ENCODE results near the gene SMARCE1.
A peak's percentile ranks its signal among the peaks of the same experiment; 100 is the strongest.

The SMARCE1 gene

DNA sequence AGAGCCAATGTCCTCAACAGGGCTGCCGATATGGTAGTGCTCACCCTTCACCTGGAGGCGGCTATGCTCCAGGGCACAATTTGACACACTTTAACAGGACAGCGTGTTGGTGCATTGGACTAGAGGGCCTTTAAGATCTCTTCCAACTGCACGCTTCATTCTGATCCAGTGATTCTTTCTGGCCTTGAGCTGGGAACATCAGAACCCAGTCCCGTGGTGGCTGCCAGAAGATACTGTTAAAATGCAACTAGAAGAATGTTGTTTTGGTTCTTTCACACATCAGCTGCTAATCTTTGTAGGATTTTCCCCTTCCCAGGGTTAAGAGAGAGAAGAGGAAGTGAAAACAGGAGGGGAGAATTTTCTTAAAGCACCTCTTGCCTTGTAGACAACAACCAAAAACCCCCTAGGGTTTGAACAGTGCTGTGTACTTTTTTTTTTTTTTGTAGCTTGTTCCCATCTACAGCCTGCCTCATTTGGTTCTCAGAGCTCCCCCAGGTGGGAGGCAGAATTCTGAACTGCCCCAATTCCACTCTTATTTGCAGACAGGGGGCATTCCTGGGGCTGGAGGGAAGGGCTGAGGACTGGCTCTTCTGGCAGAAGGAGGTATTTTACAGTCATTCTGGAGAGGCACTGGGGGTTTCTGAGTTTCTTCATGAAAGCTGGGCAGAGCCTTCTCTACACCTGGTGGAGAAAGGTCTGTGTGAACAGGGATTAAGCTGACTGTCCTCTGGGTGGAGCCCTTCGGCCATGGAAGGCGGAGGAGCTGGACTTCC, 32.4 kb downstream of the SMARCE1 start:
- Histone ChIP-seq H3K27me3 (ENCODE audit: control insufficient read depth, low read length) (peaks cover 14% of the 10 kb centered on the region), H3K36me3 (ENCODE audit: control insufficient read depth, low read length) (no peaks in the 10 kb centered on the region), H3K4me2 (ENCODE audit: low read length) (peak overlapping the region; percentile 51), H3K4me3 (ENCODE audit: low read length) (peak overlapping the region; percentile 11), H3K4me1 (ENCODE audit: control insufficient read depth, low read length) (peaks cover 28% of the 10 kb centered on the region), H4K20me1 (ENCODE audit: control insufficient read depth, insufficient read depth, low read depth, low read length) (no peaks in the 10 kb centered on the region), H3K79me2 (ENCODE audit: control insufficient read depth, low read length) (no peaks in the 10 kb centered on the region), H3K9me3 (ENCODE audit: control insufficient read depth, insufficient read depth, low read length) (no peaks in the 10 kb centered on the region), H3K9me2 (replicated peaks; ENCODE audit: control insufficient read depth, low read length) (no peaks in the 10 kb centered on the region), H3K27ac (ENCODE audit: low read depth, low read length) (peak overlapping the region; percentile 33), H3F3A (ENCODE audit: control insufficient read depth, insufficient read depth) (no peaks in the 10 kb centered on the region; the same call in 1 of the 2 replicates)
- no peak for TF ChIP-seq EZH2phosphoT487 (IDR thresholded peaks at IDR 0.05; ENCODE audit: borderline replicate concordance, low read length)
- TF ChIP-seq, protein P1, sequence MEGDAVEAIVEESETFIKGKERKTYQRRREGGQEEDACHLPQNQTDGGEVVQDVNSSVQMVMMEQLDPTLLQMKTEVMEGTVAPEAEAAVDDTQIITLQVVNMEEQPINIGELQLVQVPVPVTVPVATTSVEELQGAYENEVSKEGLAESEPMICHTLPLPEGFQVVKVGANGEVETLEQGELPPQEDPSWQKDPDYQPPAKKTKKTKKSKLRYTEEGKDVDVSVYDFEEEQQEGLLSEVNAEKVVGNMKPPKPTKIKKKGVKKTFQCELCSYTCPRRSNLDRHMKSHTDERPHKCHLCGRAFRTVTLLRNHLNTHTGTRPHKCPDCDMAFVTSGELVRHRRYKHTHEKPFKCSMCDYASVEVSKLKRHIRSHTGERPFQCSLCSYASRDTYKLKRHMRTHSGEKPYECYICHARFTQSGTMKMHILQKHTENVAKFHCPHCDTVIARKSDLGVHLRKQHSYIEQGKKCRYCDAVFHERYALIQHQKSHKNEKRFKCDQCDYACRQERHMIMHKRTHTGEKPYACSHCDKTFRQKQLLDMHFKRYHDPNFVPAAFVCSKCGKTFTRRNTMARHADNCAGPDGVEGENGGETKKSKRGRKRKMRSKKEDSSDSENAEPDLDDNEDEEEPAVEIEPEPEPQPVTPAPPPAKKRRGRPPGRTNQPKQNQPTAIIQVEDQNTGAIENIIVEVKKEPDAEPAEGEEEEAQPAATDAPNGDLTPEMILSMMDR (IDR thresholded peaks at IDR 0.05; ENCODE audit: low read depth, low read length, poor library complexity, severe bottlenecking): peak; percentile 53

DNA sequence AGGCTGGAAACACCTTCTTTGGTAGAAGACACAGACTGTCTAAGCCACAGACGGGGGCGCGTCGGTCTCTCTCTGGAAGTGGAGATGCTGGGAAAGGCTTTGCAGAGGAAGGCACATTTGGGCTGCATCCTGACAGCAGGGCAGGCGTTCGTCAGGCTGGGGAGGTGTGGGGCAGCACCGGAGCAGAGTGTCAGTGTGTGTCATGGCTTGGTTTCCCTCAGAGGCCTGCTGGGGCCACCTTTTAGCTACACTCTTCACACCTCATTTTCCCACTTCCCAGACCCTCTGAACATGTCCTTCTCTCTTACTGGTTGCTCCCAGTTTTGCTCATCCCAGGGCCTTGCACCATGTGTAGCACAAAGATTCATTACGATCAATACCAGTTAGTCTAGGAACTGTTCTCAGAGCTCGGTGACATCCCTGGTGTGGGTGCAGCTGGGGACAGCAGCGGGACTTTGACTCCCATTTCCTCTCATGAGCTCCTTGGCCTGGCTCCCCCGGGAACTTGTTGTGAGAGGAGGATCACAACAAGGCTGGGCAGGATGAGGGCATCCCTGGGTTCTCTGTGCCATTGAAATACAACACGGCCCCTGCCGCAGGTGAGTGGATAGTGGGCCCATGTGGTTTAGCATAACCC, 33.1 kb downstream of the SMARCE1 start:
- H3K79me2 ChIP-seq (ENCODE audit: control insufficient read depth, low read length): no peaks in the 10 kb centered on the region
- no peaks in the 10 kb centered on the region for H3K9me2 ChIP-seq (replicated peaks; ENCODE audit: control insufficient read depth, low read length)
- no peaks in the 10 kb centered on the region for H4K20me1 ChIP-seq (ENCODE audit: control insufficient read depth, insufficient read depth, low read depth, low read length)
- H3K27ac ChIP-seq (ENCODE audit: low read depth, low read length): peak overlapping the region; percentile 33; the same call in 1 of the 2 replicates
- peak overlapping the region; percentile 51 for H3K4me2 ChIP-seq (ENCODE audit: low read length)
- no peaks in the 10 kb centered on the region; the same call in 1 of the 2 replicates for H3F3A ChIP-seq (ENCODE audit: control insufficient read depth, insufficient read depth)
- peaks cover 21% of the 10 kb centered on the region for H3K4me1 ChIP-seq (ENCODE audit: control insufficient read depth, low read length)
- H3K4me3 ChIP-seq (ENCODE audit: low read length): no peak overlapping the region
- no peak for TF ChIP-seq EZH2phosphoT487 (IDR thresholded peaks at IDR 0.05; ENCODE audit: borderline replicate concordance, low read length)
- TF ChIP-seq, protein P1 (IDR thresholded peaks at IDR 0.05; ENCODE audit: low read depth, low read length, poor library complexity, severe bottlenecking): no peak
- no peaks in the 10 kb centered on the region for H3K36me3 ChIP-seq (ENCODE audit: control insufficient read depth, low read length)
- H3K27me3 ChIP-seq (ENCODE audit: control insufficient read depth, low read length): peaks cover 14% of the 10 kb centered on the region
- H3K9me3 ChIP-seq (ENCODE audit: control insufficient read depth, insufficient read depth, low read length): no peaks in the 10 kb centered on the region

DNA sequence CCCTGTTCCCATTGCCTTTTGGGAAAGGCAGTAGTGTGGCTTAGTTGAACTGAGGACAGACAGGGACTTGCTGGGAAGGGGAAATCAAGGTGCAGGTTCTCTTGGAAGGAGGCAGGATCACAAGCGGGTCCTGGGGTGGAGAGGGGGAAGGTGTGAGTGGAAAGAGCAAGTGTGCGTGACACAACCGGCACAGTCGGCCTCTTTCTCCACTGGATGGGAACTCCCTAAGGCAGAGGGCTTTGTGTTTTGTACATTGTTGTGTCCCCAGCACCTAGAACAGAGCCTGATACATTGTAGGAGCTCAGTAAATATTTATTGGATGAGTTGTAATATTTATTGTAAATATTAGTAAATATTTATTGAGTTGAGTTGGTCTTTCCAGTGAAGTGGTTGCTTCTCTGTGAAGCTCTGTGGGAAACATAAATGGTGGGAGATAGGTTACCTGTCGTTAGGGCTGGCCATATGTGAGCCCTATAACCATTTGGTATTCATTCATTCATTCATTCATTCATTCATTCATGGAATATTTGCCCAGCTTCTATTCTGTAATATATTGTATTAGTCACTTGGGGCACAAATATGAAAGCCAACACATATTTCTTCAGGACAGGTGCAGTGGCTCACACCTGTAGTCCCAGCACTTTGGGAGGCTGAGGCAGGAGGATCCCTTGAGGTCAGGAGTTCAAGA, 34.0 kb downstream of the SMARCE1 start:
- Histone ChIP-seq H3K27ac (ENCODE audit: low read depth, low read length) (no peak overlapping the region), H3K36me3 (ENCODE audit: control insufficient read depth, low read length) (no peaks in the 10 kb centered on the region), H3K4me1 (ENCODE audit: control insufficient read depth, low read length) (peaks cover 18% of the 10 kb centered on the region), H3K79me2 (ENCODE audit: control insufficient read depth, low read length) (no peaks in the 10 kb centered on the region), H3F3A (ENCODE audit: control insufficient read depth, insufficient read depth) (no peaks in the 10 kb centered on the region; the same call in 1 of the 2 replicates), H3K9me3 (ENCODE audit: control insufficient read depth, insufficient read depth, low read length) (no peaks in the 10 kb centered on the region), H3K4me3 (ENCODE audit: low read length) (no peak overlapping the region), H3K9me2 (replicated peaks; ENCODE audit: control insufficient read depth, low read length) (no peaks in the 10 kb centered on the region), H3K27me3 (ENCODE audit: control insufficient read depth, low read length) (peaks cover 9% of the 10 kb centered on the region), H4K20me1 (ENCODE audit: control insufficient read depth, insufficient read depth, low read depth, low read length) (no peaks in the 10 kb centered on the region), H3K4me2 (ENCODE audit: low read length) (no peak overlapping the region)
- TF ChIP-seq EZH2phosphoT487 (IDR thresholded peaks at IDR 0.05; ENCODE audit: borderline replicate concordance, low read length): no peak
- TF ChIP-seq, protein P1 (IDR thresholded peaks at IDR 0.05; ENCODE audit: low read depth, low read length, poor library complexity, severe bottlenecking): no peak

Measured in DOHH2 (cell line).